Vagina (tissue), 2 donors: ENCODE data around the gene EHHADH.

ENCODE experiments used
- POLR2A ChIP-seq, 2 donors: fragments of 450-650 bp; IDR thresholded peaks; one replicate each; pipeline ENCODE4 v1.6.1; 2017; ENCODE audit warnings: antibody characterized with exemption in 2 of 2, mild to moderate bottlenecking in 2 of 2, moderate library complexity in 2 of 2
- POLR2AphosphoS5 ChIP-seq, 2 donors: sonication (generic); formaldehyde crosslinking; IDR thresholded peaks; one replicate each; pipeline ENCODE4 v1.9.0; 2017; ENCODE audit warnings: antibody characterized with exemption in 2 of 2, mild to moderate bottlenecking in 2 of 2, low read depth in 1 of 2; ENCODE audit not compliant: insufficient read depth in 1 of 2
- TF ChIP-seq, protein P1 (sequence below), 3 experiments: fragments of 450-650 bp in 2 of 3; fragments of 200-600 bp in 1 of 3; sonication (generic) in 1 of 3; IDR thresholded peaks; one replicate each; pipeline ENCODE4 v1.5.1; 2017 to 2019; ENCODE audit warnings: antibody characterized with exemption in 3 of 3, mild to moderate bottlenecking in 2 of 3, moderate library complexity in 2 of 3

DNA sequence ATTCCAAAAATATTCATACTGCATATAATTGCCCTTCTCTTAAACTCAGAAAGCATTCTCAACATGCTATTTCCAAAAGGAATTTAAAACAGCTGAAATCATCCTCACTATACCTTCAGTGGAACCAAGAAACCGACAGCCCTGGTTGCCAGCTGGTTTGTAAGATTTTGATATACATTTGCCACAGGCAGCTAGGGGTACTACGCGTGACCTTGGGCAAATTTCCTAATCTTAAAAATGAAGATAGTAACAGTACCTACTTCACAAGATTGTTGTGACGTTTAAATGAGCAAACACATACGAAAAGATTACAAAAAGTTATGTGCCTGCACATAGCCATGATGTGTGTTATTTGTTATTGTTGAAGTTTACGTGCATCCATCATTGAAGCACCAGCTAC lies 108.3 kb downstream of the EHHADH start:
- TF ChIP-seq, protein P1, sequence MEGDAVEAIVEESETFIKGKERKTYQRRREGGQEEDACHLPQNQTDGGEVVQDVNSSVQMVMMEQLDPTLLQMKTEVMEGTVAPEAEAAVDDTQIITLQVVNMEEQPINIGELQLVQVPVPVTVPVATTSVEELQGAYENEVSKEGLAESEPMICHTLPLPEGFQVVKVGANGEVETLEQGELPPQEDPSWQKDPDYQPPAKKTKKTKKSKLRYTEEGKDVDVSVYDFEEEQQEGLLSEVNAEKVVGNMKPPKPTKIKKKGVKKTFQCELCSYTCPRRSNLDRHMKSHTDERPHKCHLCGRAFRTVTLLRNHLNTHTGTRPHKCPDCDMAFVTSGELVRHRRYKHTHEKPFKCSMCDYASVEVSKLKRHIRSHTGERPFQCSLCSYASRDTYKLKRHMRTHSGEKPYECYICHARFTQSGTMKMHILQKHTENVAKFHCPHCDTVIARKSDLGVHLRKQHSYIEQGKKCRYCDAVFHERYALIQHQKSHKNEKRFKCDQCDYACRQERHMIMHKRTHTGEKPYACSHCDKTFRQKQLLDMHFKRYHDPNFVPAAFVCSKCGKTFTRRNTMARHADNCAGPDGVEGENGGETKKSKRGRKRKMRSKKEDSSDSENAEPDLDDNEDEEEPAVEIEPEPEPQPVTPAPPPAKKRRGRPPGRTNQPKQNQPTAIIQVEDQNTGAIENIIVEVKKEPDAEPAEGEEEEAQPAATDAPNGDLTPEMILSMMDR (IDR thresholded peaks at IDR 0.05): no peak
- no peak for TF ChIP-seq POLR2AphosphoS5 (IDR thresholded peaks at IDR 0.05; ENCODE audit: insufficient read depth in 1 of 2, low read depth in 1 of 2)
- TF ChIP-seq POLR2A (IDR thresholded peaks at IDR 0.05): no peak
